K562 (cell line): ENCODE measurements around the gene RRAGD. TPM values are rescaled to one million over a fixed set of nuclear protein-coding genes. Genes with fewer than 3 reads are reported as not detected.
A peak's percentile ranks its signal among the peaks of the same experiment; 100 is the strongest.

Experiments
- BRF1 ChIP-seq: IDR thresholded peaks from 3 replicates; pipeline ENCODE4 v1.6.1; 2011; ENCODE audit warnings: borderline replicate concordance, mild to moderate bottlenecking; ENCODE audit not compliant: insufficient read length; ENCODE audit errors: extremely low read depth
- CBX1 ChIP-seq: sonication (generic); IDR thresholded peaks from 2 replicates; pipeline ENCODE4 v1.6.1; 2016; ENCODE audit warnings: antibody characterized with exemption, low read depth, mild to moderate bottlenecking
- E2F3 ChIP-seq: fragments of 250-450 bp; sonication (Bioruptor Pico); IDR thresholded peaks from 2 replicates; pipeline ENCODE4 v1.4.0; 2020; ENCODE audit warnings: mild to moderate bottlenecking
- ELF4 ChIP-seq: fragments of 450-650 bp; formaldehyde crosslinking; IDR thresholded peaks from 2 replicates; pipeline ENCODE4 v1.4.0; 2022; ENCODE audit warnings: missing genetic modification characterization
- IFI16 ChIP-seq: fragments of 250-450 bp; sonication (Bioruptor Pico); IDR thresholded peaks from 2 replicates; pipeline ENCODE4 v2.1.2; 2022; ENCODE audit warnings: mild to moderate bottlenecking, inconsistent platforms
- RREB1 ChIP-seq: fragments of 250-450 bp; sonication (Bioruptor Pico); IDR thresholded peaks from 2 replicates; pipeline ENCODE4 v1.4.0; 2020
- SMARCA5 ChIP-seq: fragments of 450-650 bp; IDR thresholded peaks from 2 replicates; pipeline ENCODE4 v1.6.1; 2016
- SNIP1 ChIP-seq: fragments of 450-650 bp; IDR thresholded peaks from 2 replicates; pipeline ENCODE4 v1.7.1; 2017; ENCODE audit warnings: low read depth, mild to moderate bottlenecking
- SPI1 ChIP-seq: IDR thresholded peaks from 2 replicates; pipeline ENCODE4 v1.6.1; 2011; ENCODE audit warnings: low read depth, low read length, control low read depth, borderline replicate concordance
- XRCC5 ChIP-seq: fragments of 200-400 bp; formaldehyde crosslinking; IDR thresholded peaks from 2 replicates; pipeline ENCODE4 v1.6.1; 2017; ENCODE audit warnings: low read depth, mild to moderate bottlenecking, low read length
- ZBTB26 ChIP-seq: fragments of 450-650 bp; formaldehyde crosslinking; IDR thresholded peaks from 2 replicates; pipeline ENCODE4 v1.4.0; 2022; ENCODE audit warnings: missing genetic modification characterization
- ZNF407 ChIP-seq: fragments of 450-650 bp; IDR thresholded peaks from 2 replicates; pipeline ENCODE4 v1.6.1; 2016; ENCODE audit warnings: low read depth
- polyA plus RNA-seq, 8 experiments: library from polyadenylated mRNA; depleted of rRNA in 4 of 8; stranded (reverse) in 5 of 8; unstranded in 3 of 8; fragments of >200 nt; fragmentation: Nextera tagmentation in 2 of 8; fragmentation: Illumina TruSeq in 1 of 8; extraction: Ambion mirVana in 2 of 8; extraction: Trizol in 1 of 8; gene quantifications; 2 replicates each; pipeline versions ENCODE4 v1.2.1 to v1.2.3, GENCODE V29; 2011 to 2014; ENCODE audit warnings: inconsistent platforms in 1 of 8, missing spikeins in 1 of 8
- total RNA-seq, 7 experiments: library from RNA; depleted of rRNA in 6 of 7; stranded (reverse); fragments of >200 nt in 6 of 7; fragmentation: Illumina TruSeq in 2 of 7; extraction: Trizol in 2 of 7; gene quantifications; 2 replicates each; pipeline versions ENCODE4 v1.2.1 to v1.2.3, GENCODE V29; 2011 to 2021; ENCODE audit warnings: low replicate concordance in 1 of 7

The RRAGD gene
- total and polyA plus RNA-seq, 9 of the 15 experiments (the other 6 are each of a cell fraction or from before 2014, with no cell fraction given) = 0.03 to 0.07 (median 0.04) TPM; not detected in 6

- TF ChIP-seq XRCC5 (no peak), ELF4 (CRISPR knock-in tag) (no peak), SNIP1 (no peak), CBX1 (no peak), IFI16 (CRISPR knock-in tag) (no peak), ZNF407 (no peak), BRF1 (no peak), E2F3 (CRISPR knock-in tag) (no peak), ZBTB26 (CRISPR knock-in tag) (no peak; the same call in 1 of the 2 replicates), RREB1 (no peak), SPI1 (peak; percentile 85), SMARCA5 (no peak)
Observed at GRCh38 chr6:89321131-89321970, 90.7 kb downstream of the RRAGD start (continued).
